ENCODE measurements around the gene ANO7. TPM values are rescaled to one million over a fixed set of nuclear protein-coding genes. Genes with fewer than 3 reads are reported as not detected.
A peak's percentile ranks its signal among the peaks of the same experiment; 100 is the strongest.

Gene ANO7
- total and polyA plus RNA-seq, 2 of the 13 experiments (the other 11 are each of a cell fraction or from before 2014, with no cell fraction given): 4.1 to 4.9 TPM

GRCh38 chr2:241149675-241149924 is 38.9 kb upstream of the ANO7 start (continued):
- TF ChIP-seq ZNF678 (CRISPR knock-in tag; IDR thresholded peaks at IDR 0.05) (0 out of 2 replicates have a peak, but pooled peaks have one; percentile 67), E2F1 (CRISPR knock-in tag; IDR thresholded peaks at IDR 0.05) (no peak; the same call in 1 of the 2 replicates), ZNF512 (CRISPR knock-in tag; IDR thresholded peaks at IDR 0.05) (no peak), ZNF329 (CRISPR knock-in tag; IDR thresholded peaks at IDR 0.05; ENCODE audit: low read depth) (no peak), SUZ12 (IDR thresholded peaks at IDR 0.05; ENCODE audit: low read depth, low read length) (no peak), RFXANK (CRISPR knock-in tag; IDR thresholded peaks at IDR 0.05) (no peak), THAP11 (CRISPR knock-in tag; IDR thresholded peaks at IDR 0.05) (no peak), CTCF (CRISPR knock-in tag; IDR thresholded peaks at IDR 0.05) (no peak), RORA (CRISPR knock-in tag; IDR thresholded peaks at IDR 0.05) (no peak), NR2C2 (CRISPR knock-in tag; IDR thresholded peaks at IDR 0.05; ENCODE audit: borderline replicate concordance) (no peak), HIC2 (CRISPR knock-in tag; IDR thresholded peaks at IDR 0.05; ENCODE audit: low read depth) (no peak; the same call in 1 of the 2 replicates), PRDM4 (CRISPR knock-in tag; IDR thresholded peaks at IDR 0.05; ENCODE audit: borderline replicate concordance) (no peak), ZNF704 (CRISPR knock-in tag; IDR thresholded peaks at IDR 0.05; ENCODE audit: borderline replicate concordance) (peak; percentile 78; the same call in 1 of the 2 replicates), MAF1 (CRISPR knock-in tag; IDR thresholded peaks at IDR 0.05; ENCODE audit: borderline replicate concordance) (no peak), MXD1 (CRISPR knock-in tag; IDR thresholded peaks at IDR 0.05) (no peak), ZNF343 (CRISPR knock-in tag; IDR thresholded peaks at IDR 0.05) (no peak), ZNF788 (CRISPR knock-in tag; IDR thresholded peaks at IDR 0.05; ENCODE audit: borderline replicate concordance) (peak; percentile 14; the same call in 1 of the 2 replicates)
